IPS-NIHi7 (cell line): ENCODE results near the gene KRTAP13-1.

Experiments used
- DNase-seq: peaks from one replicate; pipeline ENCODE4 v3.0.0; 2012; ENCODE audit warnings: mixed read lengths; ENCODE audit errors: extremely low spot score

The KRTAP13-1 gene

GRCh38 chr21:30395731-30396130 lies at the start of gene KRTAP13-1:
KRTAP13-1 (plus strand) TSS chr21:30396031; CDS start chr21:30396087, 56 bp downstream.
- DNase-seq, result no peak

- DNase-seq, result no peak
These were observed 47.3 kb upstream of the KRTAP13-1 start, which contains the start of gene KRTAP23-1 for GRCh38 chr21:30348506-30348905. KRTAP23-1 (minus strand) TSS chr21:30348606; CDS start chr21:30348606, 0 bp downstream.

- no peak for DNase-seq
These were observed 46.3 kb upstream of the KRTAP13-1 start for GRCh38 chr21:30349572-30349971.

GRCh38 chr21:30351534-30351933 lies 44.3 kb upstream of the KRTAP13-1 start:
- no peak for DNase-seq

- DNase-seq, result no peak
These were observed 41.4 kb upstream of the KRTAP13-1 start for GRCh38 chr21:30354308-30355005.

- no peak for DNase-seq
These were observed 39.9 kb upstream of the KRTAP13-1 start for GRCh38 chr21:30355906-30356305.

- DNase-seq, result no peak
These were observed 23.6 kb upstream of the KRTAP13-1 start, which contains the start of gene KRTAP13-2 for GRCh38 chr21:30372139-30372770. KRTAP13-2 (minus strand) TSS chr21:30372271; CDS start chr21:30372213, 58 bp downstream.

- DNase-seq, result no peak
These were observed 13.6 kb upstream of the KRTAP13-1 start for GRCh38 chr21:30382201-30382600.

- no peak for DNase-seq
These were observed 4.3 kb upstream of the KRTAP13-1 start for GRCh38 chr21:30391492-30392025.

- DNase-seq, result peak; percentile 90
These were observed 13.1 kb downstream of the KRTAP13-1 start for GRCh38 chr21:30408782-30409494.

- DNase-seq, result no peak
These were observed 20.2 kb downstream of the KRTAP13-1 start for GRCh38 chr21:30415993-30416392.

GRCh38 chr21:30425826-30426225 lies 30.0 kb downstream of the KRTAP13-1 start, which contains the start of gene KRTAP13-3:
KRTAP13-3 (minus strand) TSS chr21:30425926; CDS start chr21:30425912, 14 bp downstream.
- no peak for DNase-seq

- DNase-seq, result peak; percentile 20
These were observed 30.9 kb downstream of the KRTAP13-1 start for GRCh38 chr21:30426731-30427130.

GRCh38 chr21:30430170-30430655 lies 34.4 kb downstream of the KRTAP13-1 start, which contains the start of gene KRTAP13-4:
KRTAP13-4 (plus strand) TSS chr21:30430220; CDS start chr21:30430276, 56 bp downstream.
- no peak for DNase-seq

- DNase-seq, result peak; percentile 63
These were observed 38.3 kb downstream of the KRTAP13-1 start for GRCh38 chr21:30434033-30434631.

GRCh38 chr21:30437010-30437565 lies 41.3 kb downstream of the KRTAP13-1 start:
- no peak for DNase-seq

- DNase-seq, result no peak
These were observed 44.1 kb downstream of the KRTAP13-1 start, which contains the start of gene KRTAP15-1 for GRCh38 chr21:30439975-30440374. KRTAP15-1 (plus strand) TSS chr21:30440275; CDS start chr21:30440328, 53 bp downstream.

GRCh38 chr21:30443226-30443625 lies 47.4 kb downstream of the KRTAP13-1 start:
- DNase-seq, result no peak

- peak; percentile 21 for DNase-seq
These were observed 48.4 kb downstream of the KRTAP13-1 start for GRCh38 chr21:30444204-30444603.
